Neural cell (in vitro differentiated cells): ENCODE results near the gene OR2L8. TPM values are rescaled to one million over a fixed set of nuclear protein-coding genes. Genes with fewer than 3 reads are reported as not detected.

Source experiments
- H2AFZ ChIP-seq: fragments of 200-600, 300-800 bp; sonication (generic), shearing (Covaris generic); 2 replicates; pipeline ENCODE4 v1.6.0; 2014; ENCODE audit warnings: low read depth, mild to moderate bottlenecking, antibody characterized with exemption, low read length, moderate library complexity
- H3F3A ChIP-seq: fragments of 200-600 bp; shearing (Covaris generic); 2 replicates; pipeline ENCODE4 v1.6.1; 2016; ENCODE audit warnings: mild to moderate bottlenecking, moderate library complexity, mixed read lengths, antibody characterized with exemption, low read length; ENCODE audit not compliant: insufficient read depth, poor library complexity, severe bottlenecking
- H3K27ac ChIP-seq: fragments of 200-600, 300-800 bp; sonication (generic), shearing (Covaris generic); 2 replicates; pipeline ENCODE4 v1.5.1; 2014; ENCODE audit warnings: mild to moderate bottlenecking, low read length, moderate library complexity
- H3K27me3 ChIP-seq: fragments of 300-800, 200-600 bp; sonication (generic), shearing (Covaris generic); 2 replicates; pipeline ENCODE4 v1.6.0; 2014; ENCODE audit warnings: mild to moderate bottlenecking, low read depth, low read length, moderate library complexity; ENCODE audit not compliant: insufficient read depth
- H3K36me3 ChIP-seq: fragments of 300-800, 200-600 bp; sonication (generic), shearing (Covaris generic); 2 replicates; pipeline ENCODE4 v1.5.1; 2014; ENCODE audit warnings: mild to moderate bottlenecking, antibody characterized with exemption, low read length, moderate library complexity; ENCODE audit not compliant: insufficient read depth
- H3K4me2 ChIP-seq: fragments of 300-800, 200-600 bp; sonication (generic), shearing (Covaris generic); 2 replicates; pipeline ENCODE4 v1.6.0; 2014; ENCODE audit warnings: mild to moderate bottlenecking, low read length
- H3K4me3 ChIP-seq: fragments of 300-800, 200-600 bp; sonication (generic), shearing (Covaris generic); 2 replicates; pipeline ENCODE4 v1.5.1; 2014; ENCODE audit warnings: mild to moderate bottlenecking, low read length, moderate library complexity
- H3K79me2 ChIP-seq: fragments of 200-600 bp; shearing (Covaris generic); replicated peaks from 2 replicates; pipeline ENCODE4 v1.6.0; 2014; ENCODE audit warnings: mild to moderate bottlenecking, low read length, moderate library complexity; ENCODE audit not compliant: insufficient read depth
- H3K9ac ChIP-seq: fragments of 300-800, 200-600 bp; sonication (generic), shearing (Covaris generic); 2 replicates; pipeline ENCODE4 v1.6.1; 2016; ENCODE audit warnings: mild to moderate bottlenecking, low read length, mixed read lengths
- H3K9me2 ChIP-seq: fragments of 200-600 bp; shearing (Covaris generic); 2 replicates; pipeline ENCODE4 v1.6.1; 2016; ENCODE audit warnings: mild to moderate bottlenecking, low read length, mixed read lengths; ENCODE audit not compliant: insufficient read depth
- H3K9me3 ChIP-seq: fragments of 200-600, 300-800 bp; sonication (generic), shearing (Covaris generic); 2 replicates; pipeline ENCODE4 v1.6.1; 2016; ENCODE audit warnings: mild to moderate bottlenecking, mixed run types, low read length, moderate library complexity, mixed read lengths
- H4K20me1 ChIP-seq: fragments of 200-600 bp; shearing (Covaris generic); 2 replicates; pipeline ENCODE4 v1.6.1; 2016; ENCODE audit warnings: mild to moderate bottlenecking, mixed run types; ENCODE audit not compliant: insufficient read depth
- EP300 ChIP-seq: fragments of 450-650 bp; conservative IDR thresholded peaks from 2 replicates; pipeline ENCODE4 v1.6.1; 2014; ENCODE audit warnings: antibody characterized with exemption, mild to moderate bottlenecking, moderate library complexity; ENCODE audit not compliant: poor library complexity, severe bottlenecking
- EZH2 ChIP-seq: fragments of 200-600, 300-800 bp; shearing (Covaris generic), sonication (generic); IDR thresholded peaks from 2 replicates; pipeline ENCODE4 v1.6.1; 2014; ENCODE audit warnings: antibody characterized with exemption, low read length, borderline replicate concordance, mild to moderate bottlenecking; ENCODE audit not compliant: insufficient read depth, poor library complexity, severe bottlenecking
- MXI1 ChIP-seq: fragments of 450-650 bp; conservative IDR thresholded peaks from 2 replicates; pipeline ENCODE4 v1.6.1; 2014; ENCODE audit warnings: antibody characterized with exemption, mild to moderate bottlenecking; ENCODE audit not compliant: poor library complexity, severe bottlenecking
- POLR2AphosphoS5 ChIP-seq: IDR thresholded peaks from 2 replicates; pipeline ENCODE4 v1.6.1; 2012
- RAD21 ChIP-seq: fragments of 450-650 bp; conservative IDR thresholded peaks from 2 replicates; pipeline ENCODE4 v1.6.1; 2014; ENCODE audit warnings: antibody characterized with exemption, mild to moderate bottlenecking, moderate library complexity
- SMC3 ChIP-seq: fragments of 450-650 bp; conservative IDR thresholded peaks from 2 replicates; pipeline ENCODE4 v1.6.1; 2014; ENCODE audit warnings: antibody characterized with exemption, mild to moderate bottlenecking, moderate library complexity; ENCODE audit not compliant: poor library complexity
- TAF1 ChIP-seq: IDR thresholded peaks from 2 replicates; pipeline ENCODE4 v1.6.1; 2012; ENCODE audit warnings: low read depth
- polyA minus RNA-seq: library from RNA; depleted of rRNA, polyadenylated mRNA; stranded (reverse); fragments of >200 nt; gene quantifications from 2 replicates; pipeline ENCODE4 v1.2.3, GENCODE V29; 2014
- polyA plus RNA-seq: library from polyadenylated mRNA; depleted of rRNA; stranded (reverse); fragments of >200 nt; gene quantifications from 2 replicates; pipeline ENCODE4 v1.2.3, GENCODE V29; 2014
- TF ChIP-seq, protein P1 (sequence below): IDR thresholded peaks from 2 replicates; pipeline ENCODE4 v1.6.1; 2012; ENCODE audit warnings: borderline replicate concordance
- TF ChIP-seq, protein P2 (sequence below): fragments of 450-650 bp; IDR thresholded peaks from 2 replicates; pipeline ENCODE4 v1.5.1; 2014; ENCODE audit warnings: antibody characterized with exemption, mild to moderate bottlenecking, moderate library complexity; ENCODE audit not compliant: poor library complexity, severe bottlenecking

Gene OR2L8, protein sequence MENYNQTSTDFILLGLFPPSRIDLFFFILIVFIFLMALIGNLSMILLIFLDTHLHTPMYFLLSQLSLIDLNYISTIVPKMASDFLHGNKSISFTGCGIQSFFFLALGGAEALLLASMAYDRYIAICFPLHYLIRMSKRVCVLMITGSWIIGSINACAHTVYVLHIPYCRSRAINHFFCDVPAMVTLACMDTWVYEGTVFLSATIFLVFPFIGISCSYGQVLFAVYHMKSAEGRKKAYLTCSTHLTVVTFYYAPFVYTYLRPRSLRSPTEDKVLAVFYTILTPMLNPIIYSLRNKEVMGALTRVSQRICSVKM
- polyA plus RNA-seq (not detected in 2 replicates), polyA minus RNA-seq (0.97 and 2.0 TPM in 2 replicates)

DNA sequence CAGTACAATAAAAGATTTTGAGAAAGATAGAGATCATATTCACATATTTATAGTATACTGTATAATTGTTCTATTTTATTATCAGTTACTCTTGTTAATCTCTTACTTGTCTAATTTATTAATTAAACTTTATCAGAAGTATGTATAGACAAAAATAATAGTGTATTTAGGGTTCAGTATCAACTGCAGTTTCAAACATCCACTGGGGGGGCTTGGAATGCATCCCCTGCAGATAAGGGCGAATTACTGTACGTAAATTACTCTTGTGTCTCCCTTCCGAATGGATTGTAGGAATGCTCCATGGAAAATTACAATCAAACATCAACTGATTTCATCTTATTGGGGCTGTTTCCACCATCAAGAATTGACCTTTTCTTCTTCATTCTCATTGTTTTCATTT, at the start of gene OR2L8:
OR2L8 (plus strand) TSS at position 301 of the 400 bp plus-strand sequence; CDS start at position 301, 0 bp downstream.
- no peaks in the 10 kb centered on the region for H4K20me1 ChIP-seq

DNA sequence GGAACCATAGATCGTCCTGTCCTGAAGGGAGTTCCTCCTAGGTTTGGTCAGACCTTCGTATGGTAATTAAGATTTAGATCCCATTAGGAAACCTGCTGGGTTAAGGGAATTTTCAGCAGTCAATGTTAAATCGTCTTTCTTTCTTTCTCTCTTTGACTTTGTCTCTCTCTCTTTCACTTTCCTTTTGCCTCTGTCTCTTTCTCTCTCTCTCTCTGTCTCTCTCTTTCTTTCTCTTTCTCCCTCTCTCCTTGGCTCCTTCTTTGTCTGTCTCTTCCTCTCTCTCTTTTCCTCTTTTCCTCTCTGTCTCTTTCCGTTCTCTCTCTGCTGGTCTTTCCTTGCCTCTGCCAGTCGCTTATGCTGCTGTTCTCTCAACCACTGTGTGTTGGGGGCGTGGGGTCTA, 44.5 kb upstream of the OR2L8 start:
- Histone ChIP-seq H3K36me3 (no peaks in the 10 kb centered on the region), H3K79me2 (no peaks in the 10 kb centered on the region), H3K4me2 (no peak overlapping the region), H3K27me3 (no peaks in the 10 kb centered on the region), H3K27ac (no peak overlapping the region), H3K9ac (no peak overlapping the region), H3K4me3 (no peak overlapping the region), H3F3A (no peaks in the 10 kb centered on the region), H2AFZ (no peak overlapping the region), H3K9me2 (no peaks in the 10 kb centered on the region), H3K9me3 (peaks cover 4% of the 10 kb centered on the region), H4K20me1 (no peaks in the 10 kb centered on the region)
- no peak for TF ChIP-seq TAF1
- no peak for TF ChIP-seq EZH2
- TF ChIP-seq POLR2AphosphoS5, result no peak
- TF ChIP-seq RAD21, result no peak
- TF ChIP-seq MXI1, result no peak
- no peak for TF ChIP-seq SMC3
- TF ChIP-seq, protein P1, sequence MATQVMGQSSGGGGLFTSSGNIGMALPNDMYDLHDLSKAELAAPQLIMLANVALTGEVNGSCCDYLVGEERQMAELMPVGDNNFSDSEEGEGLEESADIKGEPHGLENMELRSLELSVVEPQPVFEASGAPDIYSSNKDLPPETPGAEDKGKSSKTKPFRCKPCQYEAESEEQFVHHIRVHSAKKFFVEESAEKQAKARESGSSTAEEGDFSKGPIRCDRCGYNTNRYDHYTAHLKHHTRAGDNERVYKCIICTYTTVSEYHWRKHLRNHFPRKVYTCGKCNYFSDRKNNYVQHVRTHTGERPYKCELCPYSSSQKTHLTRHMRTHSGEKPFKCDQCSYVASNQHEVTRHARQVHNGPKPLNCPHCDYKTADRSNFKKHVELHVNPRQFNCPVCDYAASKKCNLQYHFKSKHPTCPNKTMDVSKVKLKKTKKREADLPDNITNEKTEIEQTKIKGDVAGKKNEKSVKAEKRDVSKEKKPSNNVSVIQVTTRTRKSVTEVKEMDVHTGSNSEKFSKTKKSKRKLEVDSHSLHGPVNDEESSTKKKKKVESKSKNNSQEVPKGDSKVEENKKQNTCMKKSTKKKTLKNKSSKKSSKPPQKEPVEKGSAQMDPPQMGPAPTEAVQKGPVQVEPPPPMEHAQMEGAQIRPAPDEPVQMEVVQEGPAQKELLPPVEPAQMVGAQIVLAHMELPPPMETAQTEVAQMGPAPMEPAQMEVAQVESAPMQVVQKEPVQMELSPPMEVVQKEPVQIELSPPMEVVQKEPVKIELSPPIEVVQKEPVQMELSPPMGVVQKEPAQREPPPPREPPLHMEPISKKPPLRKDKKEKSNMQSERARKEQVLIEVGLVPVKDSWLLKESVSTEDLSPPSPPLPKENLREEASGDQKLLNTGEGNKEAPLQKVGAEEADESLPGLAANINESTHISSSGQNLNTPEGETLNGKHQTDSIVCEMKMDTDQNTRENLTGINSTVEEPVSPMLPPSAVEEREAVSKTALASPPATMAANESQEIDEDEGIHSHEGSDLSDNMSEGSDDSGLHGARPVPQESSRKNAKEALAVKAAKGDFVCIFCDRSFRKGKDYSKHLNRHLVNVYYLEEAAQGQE, result no peak
- TF ChIP-seq, protein P2, sequence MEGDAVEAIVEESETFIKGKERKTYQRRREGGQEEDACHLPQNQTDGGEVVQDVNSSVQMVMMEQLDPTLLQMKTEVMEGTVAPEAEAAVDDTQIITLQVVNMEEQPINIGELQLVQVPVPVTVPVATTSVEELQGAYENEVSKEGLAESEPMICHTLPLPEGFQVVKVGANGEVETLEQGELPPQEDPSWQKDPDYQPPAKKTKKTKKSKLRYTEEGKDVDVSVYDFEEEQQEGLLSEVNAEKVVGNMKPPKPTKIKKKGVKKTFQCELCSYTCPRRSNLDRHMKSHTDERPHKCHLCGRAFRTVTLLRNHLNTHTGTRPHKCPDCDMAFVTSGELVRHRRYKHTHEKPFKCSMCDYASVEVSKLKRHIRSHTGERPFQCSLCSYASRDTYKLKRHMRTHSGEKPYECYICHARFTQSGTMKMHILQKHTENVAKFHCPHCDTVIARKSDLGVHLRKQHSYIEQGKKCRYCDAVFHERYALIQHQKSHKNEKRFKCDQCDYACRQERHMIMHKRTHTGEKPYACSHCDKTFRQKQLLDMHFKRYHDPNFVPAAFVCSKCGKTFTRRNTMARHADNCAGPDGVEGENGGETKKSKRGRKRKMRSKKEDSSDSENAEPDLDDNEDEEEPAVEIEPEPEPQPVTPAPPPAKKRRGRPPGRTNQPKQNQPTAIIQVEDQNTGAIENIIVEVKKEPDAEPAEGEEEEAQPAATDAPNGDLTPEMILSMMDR, result no peak
- no peak for TF ChIP-seq EP300

More for the DNA sequence above, at the start of gene OR2L8:
- no peaks in the 10 kb centered on the region for H3K36me3 ChIP-seq
- H3K4me2 ChIP-seq, result no peak within 1 kb of the TSS
- H3K79me2 ChIP-seq, result no peaks in the 10 kb centered on the region
- no peak for TF ChIP-seq MXI1
- H3K27ac ChIP-seq, result no peak within 1 kb of the TSS
- no peaks in the 10 kb centered on the region for H3F3A ChIP-seq
- no peaks in the 10 kb centered on the region for H3K9me2 ChIP-seq
- H3K9me3 ChIP-seq, result no peaks in the 10 kb centered on the region
- H3K4me3 ChIP-seq, result no peak within 1 kb of the TSS
- no peaks in the 10 kb centered on the region for H3K27me3 ChIP-seq
- H3K9ac ChIP-seq, result no peak within 1 kb of the TSS
- H2AFZ ChIP-seq, result no peak within 1 kb of the TSS
